Activated CD4-positive, alpha-beta T cell treated with anti-CD3 and anti-CD28 coated beads, Interleukin-2, amount 50 U/mL, for 48 hours (primary cell): ENCODE data around the gene PARD3B.

ENCODE experiments used
- DNase-seq, 2 experiments: peaks; one replicate each; pipeline ENCODE4 v3.0.0-alpha.2; 2020

PARD3B gene

DNA sequence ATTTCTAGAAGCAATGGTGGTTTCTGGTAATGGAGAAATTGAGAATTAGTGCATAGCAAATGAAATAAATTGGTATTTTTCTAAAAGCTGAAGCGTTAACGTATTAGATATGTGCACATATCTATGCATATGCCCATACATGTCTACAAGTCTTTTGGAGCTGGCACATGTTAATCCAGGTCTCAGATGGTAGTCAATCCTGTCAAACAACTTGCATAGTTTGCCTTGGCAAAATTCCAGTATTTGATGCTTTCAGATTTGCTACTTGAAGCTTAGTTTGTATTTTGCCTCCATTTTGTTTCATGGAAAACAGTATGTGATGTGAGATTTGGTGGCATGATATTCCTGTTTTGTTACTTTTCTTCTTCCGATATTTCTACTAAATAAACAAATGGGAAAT lies 304.6 kb downstream of the PARD3B start:
- DNase-seq: no peak

DNA sequence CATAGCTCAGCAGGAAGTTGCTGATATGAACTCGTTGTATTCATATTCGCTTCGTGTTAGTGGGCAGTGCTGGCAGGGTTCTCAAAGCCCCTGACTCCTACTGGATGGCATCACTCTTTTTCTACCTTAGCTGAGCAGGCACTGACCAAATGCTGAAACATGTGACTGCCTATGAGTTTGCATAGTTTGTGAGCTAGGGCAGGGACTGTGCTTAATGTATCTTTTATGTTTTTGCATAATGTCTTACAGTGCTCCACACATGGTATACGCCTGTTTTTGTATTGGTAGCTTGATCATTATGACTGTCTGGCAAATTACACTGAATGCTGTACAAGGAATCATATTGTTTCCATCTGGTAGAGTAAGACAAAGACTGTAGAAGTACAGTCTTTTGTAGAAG lies 305.3 kb downstream of the PARD3B start:
- DNase-seq: no peak

DNA sequence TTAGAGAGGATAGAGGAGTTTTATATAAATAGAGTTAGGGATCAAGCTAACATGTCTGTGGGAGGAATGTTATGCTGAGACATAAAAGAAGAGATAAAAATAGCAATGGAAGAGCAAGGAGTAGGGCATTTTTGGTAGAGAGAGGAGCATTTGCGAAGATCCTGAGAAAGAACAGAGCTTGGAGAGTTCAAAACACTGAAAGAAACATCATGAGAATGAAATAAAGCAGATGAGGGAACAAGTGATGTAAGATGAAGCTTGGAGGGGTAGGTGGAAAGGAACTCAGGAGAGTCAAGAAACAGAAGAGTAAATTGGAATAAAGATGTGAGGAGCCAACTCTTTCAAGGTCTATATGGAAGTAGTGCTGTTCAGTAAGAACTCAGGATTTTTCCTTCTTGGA lies 308.6 kb downstream of the PARD3B start:
- DNase-seq: no peak

DNA sequence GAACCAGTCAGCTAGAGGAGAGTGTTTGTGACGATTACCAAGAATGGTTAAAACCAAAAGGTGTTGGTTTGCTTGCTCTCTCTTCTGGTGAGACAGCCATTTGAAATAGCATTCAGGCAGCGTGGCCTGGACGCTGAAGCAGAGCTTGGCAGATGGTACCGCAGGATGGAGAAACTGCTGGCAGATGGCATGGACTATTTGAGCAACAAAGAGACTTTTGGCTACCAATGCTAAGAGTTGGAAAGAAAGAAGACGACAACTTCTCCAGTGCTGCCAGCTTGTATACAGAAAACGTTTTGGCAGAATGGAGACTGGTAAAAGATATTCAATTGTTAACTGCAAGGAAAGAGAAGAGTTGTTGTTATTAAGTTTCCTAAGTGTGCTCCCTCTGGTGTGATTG lies 315.0 kb downstream of the PARD3B start:
- DNase-seq: no peak

DNA sequence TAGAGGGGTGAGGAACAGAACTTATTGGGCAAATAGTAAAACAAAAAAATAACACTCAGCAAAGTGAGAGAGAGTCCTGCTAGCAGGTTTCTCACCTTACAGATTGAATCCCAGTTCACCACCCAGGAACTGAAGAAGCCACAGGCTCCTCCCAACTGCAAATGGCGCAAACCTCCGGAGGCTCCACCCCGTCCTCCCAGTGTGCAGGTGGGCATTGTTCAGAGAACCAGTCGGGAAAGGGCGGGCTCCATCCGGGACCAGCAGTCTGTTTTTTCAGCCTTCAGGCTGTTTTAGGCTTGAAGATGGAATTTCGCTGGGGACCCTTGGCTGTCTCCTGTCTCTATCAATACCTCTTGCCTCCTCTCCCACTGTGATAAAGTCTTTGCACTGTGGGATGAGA lies 317.5 kb downstream of the PARD3B start:
- DNase-seq: no peak

DNA sequence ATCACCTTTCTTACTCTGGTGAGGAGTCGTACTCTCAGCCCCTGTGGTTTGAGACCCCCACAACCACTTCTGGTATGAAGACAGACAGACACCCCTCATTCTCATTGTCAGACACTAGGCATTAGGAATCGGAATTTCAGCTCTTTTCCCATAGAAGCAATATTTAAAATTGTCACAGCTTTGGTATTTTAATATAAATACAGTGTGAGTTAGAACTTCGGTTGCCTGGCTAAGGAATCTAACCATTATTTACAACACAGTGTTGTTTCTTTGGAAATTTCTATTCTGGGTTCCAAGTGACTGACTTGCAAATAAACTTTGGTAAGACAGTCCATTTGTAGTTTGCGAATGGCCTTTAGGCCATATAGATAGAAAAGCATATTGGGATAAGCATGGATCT lies 318.1 kb downstream of the PARD3B start:
- DNase-seq: no peak

DNA sequence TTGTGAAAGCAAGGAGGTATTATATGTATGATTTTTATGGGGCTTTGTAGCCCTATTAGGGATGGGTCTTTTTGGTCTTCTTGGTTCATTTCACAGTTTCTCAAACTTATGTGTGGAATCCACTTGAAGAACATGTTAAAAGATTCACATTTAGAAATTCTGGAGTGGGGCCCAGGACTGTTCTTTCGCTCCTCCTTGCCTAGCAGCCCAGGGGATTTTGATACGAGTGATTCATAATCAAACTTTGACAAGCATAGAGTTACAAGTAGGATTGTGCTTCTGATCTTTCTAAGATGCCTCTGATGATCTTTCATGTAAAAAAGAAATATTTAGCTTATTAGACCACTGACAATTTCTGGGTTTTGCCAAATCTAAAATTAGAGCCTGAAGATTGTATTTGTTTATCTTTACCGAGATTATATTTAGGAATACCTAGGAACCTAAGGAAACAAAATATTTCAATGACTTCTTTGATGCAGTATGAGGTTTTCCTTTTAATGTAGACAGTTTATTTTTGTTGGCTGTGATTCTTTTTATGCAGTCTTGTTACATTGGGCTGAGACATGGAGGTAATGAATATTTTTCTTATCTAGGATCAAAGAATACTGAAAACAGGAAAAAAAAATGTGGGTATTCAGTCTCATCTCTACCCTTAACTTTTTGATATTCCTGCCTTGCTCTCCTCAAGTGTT lies 324.0 kb downstream of the PARD3B start:
- DNase-seq: no peak

DNA sequence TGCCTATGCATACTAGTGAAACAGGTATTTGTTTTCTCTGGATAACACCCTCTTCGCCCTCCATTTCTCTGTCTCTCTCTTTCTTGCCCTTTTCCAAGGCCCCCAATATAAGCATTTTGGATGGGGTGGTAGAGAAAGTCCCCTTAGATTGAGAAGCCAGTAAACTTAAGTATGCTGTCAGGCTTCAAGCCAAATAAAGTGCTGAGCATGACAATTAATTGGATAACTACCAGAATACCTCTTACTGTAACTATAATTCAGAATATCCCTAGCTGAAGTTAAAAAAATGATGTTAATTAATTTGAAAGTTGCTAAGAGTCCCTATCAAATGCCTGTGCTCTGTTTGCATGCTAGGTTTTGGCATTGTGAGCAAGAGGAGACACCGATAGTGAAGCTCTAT lies 324.8 kb downstream of the PARD3B start:
- DNase-seq: no peak

DNA sequence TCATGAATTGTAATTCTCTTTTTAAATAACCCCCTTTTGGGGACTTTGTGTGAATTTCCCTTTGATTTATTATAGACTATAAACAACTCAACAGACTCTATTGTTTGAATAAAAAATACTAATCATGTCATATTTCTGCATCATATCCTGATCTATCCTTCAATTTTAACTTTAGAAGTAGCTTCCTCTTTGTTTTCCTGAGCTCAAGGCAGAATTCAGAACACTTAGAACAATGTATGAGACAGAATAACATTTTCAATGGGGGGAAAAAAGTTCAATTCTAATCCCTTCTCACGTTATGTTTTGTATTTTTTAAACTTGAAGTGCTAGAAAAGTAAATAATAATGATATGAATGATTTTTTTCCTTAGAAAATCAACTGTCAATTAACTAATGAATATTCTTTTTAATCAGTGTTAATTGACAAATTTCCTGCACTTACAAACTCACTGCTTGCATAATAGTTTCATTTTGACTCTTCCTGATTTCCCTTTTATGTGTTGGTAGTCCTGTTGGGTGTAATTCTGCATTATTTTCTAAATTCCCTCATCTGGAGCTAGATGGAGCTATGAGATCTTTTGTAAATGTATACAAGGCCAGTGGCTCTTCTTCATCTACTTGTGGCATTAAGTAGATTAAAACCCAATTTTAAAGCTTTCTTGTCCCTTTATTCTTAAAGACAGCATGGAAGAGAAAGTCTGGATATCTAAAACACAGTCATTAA lies 326.1 kb downstream of the PARD3B start:
- no peak for DNase-seq

DNA sequence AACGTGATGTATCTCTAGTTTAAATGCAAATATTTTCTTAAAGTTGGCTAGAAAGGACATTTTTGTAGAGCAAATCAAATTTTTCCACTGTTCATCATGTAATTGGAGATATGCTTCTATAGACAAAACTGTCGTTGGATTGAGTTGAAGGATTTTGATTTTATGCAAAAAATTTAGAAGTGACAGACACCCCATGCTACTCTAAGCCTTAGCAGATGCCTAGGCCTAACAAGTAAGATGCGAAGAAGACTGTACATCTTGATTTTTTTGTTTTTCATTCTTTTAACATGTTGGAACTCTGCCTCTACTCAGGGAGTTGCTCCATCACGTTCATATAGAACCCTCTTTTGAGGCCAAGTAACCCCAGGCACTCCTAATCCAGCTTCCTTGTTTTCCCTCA lies 331.0 kb downstream of the PARD3B start:
- no peak for DNase-seq

DNA sequence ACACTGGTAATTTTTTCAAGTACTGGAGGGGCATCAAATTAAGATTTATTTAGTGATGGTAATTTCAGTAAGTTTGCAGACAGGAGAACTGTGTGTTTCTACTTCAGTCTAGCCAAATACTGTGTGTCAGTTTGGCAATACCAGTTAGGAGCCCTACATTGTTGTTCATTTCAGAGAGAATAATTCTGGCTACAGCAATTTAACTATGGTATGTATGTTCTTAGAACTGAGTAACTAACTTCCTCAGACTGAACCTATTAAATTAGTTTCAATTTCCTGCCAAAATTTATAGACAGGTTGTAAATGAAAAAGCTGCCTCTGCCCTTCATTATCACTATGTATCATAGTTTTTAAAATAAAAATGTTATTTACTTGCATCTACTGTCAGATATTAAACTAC lies 332.4 kb downstream of the PARD3B start:
- no peak for DNase-seq

DNA sequence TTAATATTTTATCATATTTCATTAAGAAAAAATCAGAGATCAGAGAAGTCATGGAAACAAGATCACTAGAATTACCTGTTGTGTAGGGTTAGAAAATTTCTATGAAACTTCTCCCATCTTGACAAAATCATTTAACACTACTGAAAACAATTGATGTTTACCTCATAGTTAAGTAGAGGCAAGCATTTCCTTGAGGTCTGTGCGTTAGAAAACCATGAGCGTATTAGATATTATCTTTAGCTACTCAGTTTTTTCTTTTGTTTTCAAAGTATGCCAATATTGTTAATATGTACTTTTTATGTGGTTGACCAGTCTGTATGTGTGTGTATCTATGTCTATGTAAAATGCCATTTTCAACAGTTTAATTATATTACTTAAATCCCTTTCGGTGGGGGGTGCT lies 335.7 kb downstream of the PARD3B start:
- DNase-seq: no peak

DNA sequence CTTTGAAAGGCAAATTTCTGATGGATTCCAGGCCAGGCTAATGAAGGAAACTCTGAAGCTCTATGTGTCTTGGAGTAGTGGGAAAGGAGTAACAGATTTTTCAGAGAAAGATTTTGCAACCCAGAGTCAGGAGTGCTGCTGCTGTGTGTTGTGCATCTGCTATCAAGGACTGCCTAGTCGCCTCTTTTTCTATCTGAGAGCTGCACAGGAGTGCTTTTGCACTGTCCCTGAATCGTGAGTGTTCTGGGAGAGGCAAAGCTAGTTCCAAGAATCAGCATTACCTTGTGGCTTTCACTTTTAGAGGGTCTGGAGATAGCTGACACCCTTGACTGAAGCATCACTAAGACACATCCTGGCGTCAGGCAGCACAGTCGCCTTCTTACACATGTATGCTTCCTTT lies 336.4 kb downstream of the PARD3B start:
- no peak for DNase-seq

DNA sequence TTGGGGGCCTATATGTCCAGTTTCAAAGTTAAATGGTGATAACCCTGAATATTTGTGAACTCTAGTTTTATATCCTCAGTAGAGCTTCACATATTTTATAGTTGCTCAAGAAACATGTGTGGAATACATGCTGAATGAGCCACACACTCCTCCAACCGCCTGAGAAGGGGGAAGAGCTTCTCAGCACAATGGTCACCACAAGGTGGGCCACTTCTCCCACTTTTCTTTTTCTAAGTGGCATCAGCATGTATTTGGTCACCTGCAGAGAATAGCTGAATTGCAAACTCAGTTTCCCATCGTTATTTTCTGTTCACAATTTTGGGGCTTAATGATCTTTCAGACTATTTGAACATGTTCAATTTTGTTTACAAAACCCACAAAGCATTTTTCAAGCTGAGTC lies 340.5 kb downstream of the PARD3B start:
- no peak for DNase-seq

DNA sequence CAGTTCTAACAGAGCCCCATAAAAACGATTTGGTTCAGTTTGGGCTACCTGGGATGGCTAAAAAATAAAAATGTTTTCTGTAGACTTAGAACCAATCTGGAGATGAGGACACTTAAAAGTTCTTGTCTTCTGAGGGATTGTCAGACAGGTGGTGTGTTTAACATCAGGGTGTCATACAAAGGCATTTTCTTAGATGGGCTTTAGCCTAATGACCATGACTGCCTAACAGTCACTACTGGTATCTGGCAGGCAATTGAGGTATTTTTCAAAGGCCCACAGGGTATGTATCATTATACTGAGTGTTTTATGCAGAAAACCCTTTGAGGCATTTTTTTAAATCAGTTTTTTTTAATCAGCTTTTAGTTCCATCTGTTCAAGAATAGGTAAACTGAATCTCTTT lies 341.4 kb downstream of the PARD3B start:
- DNase-seq: no peak

DNA sequence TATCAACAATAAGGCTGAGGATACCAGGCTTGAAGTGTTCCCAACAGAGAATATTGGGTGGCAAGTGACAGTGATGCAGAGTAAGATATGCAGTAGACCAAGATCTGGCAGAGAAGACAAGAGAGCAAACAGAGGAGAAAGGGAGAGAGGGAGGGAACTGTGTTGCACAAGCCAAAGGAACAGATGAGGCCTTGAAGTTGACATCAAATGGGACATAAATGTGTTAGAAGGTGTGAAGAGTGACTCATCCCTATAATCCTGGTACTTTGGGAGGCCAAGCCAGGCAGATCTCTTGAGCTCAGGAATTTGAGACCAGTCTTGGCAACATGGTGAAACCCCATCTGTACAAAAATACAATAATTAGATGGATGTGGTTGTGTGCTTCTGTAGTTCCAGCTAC lies 342.9 kb downstream of the PARD3B start:
- DNase-seq: no peak

DNA sequence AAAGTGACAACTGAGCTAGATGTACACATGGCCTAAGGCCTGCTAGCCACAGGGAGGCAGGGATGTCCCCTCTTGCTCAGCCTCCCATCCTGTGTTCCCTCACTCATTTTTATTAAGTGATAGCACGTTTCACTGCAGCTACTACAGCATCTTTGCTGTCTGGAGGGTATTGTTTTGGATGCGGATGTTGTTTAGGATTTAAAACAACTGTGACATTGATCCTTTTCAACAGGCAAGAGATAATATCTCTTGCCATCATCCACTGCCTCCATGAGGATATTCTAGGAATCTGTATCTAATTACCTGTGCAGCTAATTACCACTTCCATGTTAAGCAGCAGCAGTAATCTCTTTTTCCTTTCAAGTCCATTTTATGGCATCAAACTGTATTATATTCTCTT lies 345.4 kb downstream of the PARD3B start:
- no peak for DNase-seq

DNA sequence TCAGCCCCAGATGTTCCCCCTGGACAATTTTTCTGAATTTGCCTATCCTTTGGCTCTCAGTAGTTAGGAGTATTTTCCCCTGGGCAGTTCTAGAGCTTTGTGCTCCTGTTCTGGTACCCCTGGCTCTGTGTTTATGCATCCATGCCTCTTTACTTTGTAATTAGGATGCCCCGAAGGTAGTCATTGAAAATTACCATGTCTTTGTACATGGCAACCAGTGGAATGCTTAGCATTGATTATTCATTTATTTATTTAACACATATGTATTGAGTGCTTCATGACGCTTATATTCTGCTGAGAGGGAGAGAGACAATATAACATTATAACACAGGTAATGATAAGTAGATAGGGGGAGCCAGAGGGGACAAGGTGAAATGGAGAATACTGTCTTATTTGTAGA lies 346.5 kb downstream of the PARD3B start:
- DNase-seq: no peak

DNA sequence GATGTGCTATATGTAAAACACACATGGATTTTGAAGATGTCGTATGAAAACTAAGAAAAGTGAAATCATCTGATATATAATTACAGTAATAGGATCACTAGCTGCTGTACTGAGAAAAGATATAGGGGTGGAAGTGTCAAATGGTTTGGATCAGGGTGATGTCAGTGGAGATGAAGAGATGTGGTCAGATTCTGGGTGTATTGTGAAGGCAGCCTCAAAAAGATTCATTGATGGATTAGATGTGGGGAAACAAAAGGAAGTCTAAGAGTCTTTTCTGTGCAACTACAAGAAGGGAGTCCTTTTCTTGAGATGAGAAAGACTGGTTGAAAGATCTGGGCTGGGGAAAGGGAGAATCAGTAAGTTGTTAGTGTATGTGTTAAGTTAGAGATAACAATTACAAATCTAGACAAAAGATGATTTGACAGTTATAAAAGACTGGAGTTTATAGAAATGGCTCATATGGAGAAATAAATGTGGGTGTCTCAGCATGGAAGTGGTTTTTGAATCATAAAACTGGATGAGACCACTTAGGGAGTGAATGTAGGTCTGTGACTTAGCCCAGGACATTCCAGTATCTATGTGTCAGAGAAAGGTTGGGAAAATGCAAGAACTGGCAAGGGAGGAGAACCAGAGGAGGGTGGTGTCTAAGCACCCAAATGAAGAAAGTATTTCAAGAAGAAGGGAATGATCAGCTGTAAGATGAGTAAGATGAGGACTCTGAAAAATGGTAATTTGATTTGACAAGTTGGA lies 347.4 kb downstream of the PARD3B start:
- no peak for DNase-seq

DNA sequence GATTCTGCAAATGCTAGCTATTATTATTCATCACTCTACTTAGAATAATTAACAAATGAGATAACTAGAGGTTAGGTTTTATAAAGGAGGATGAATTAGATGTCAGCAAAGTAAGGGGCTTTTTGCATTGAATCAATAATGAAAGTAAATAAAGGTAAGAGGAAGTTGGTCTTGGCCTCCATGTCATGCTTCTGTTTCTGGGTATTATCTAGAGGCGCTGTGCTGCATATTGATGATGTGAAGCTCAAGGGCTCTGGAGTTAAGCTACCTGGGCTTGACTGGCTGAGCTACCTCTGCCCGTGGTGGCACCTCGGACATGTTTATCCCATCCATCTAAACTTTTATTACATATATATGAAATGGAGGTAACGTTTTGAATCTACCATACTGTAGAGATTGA lies 350.9 kb downstream of the PARD3B start:
- DNase-seq: no peak

DNA sequence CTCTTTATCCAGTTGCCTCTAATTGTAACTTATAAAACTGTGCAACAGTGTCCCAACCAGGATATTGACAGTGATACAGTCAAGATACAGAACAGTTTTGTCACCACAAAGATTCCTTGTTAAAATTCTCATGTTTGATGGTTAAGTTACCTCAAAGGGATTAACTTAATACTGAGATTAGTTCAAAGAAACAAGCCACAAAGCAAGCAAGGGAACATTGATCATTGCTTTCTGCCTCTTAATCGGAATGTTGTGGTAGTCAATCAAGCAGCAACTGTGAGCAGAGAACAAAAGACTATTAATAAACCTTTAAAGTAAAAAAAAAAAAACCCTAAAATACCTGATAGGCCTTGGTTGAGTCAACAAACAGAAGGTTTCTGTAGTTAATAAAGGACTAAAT lies 352.3 kb downstream of the PARD3B start:
- no peak for DNase-seq

DNA sequence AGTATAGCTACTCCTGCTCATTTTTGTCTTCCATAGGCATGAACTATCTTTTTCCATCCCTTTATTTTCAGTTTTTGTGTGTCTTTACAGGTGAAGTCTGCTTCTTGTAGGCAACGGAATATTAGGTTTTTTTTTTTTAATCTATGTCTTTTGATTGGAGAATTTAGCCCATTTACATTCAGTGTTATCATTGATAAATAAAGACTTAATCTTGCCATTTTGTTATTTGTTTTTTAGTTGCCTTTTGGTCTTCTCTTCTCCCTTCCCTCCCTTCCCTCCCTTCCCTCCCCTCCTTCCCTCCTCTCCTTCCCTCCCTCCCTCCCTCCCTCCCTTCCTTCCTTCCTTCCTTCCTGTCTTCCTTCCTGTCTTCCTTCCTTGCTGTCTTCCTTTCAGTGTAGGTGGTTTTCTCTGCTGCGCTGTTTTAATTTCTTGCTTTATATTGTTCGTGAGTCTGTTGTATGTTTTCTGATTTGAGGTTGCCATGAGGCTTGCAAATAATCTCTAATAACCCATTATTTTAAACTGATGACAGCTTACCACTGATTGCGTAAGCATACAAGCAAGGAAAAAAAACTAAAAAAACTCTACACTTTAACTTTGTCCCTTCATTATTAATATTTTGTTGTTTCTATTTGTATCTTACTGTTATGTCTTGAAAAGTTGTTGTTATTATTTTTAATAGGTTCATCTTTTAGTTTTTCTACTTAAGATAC lies 353.8 kb downstream of the PARD3B start:
- no peak for DNase-seq

DNA sequence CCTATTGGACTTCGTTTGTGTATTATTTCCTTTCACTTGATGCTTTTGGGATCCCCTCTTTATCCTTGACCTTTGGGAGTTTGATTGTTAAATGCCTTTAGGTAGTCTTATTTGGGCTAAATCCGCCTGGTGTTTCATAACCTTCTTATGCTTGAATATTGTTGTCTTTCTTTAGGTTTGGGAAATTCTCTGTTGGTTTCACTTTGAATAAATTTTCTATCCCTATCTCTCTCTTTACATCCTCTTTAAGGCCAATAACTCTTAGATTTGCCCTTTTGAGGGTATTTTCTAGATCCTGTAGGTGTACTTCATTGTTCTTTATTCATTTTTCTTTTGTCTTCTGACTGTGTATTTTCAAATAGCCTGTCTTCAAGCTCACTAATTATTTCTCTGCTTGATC lies 354.7 kb downstream of the PARD3B start:
- DNase-seq: no peak

DNA sequence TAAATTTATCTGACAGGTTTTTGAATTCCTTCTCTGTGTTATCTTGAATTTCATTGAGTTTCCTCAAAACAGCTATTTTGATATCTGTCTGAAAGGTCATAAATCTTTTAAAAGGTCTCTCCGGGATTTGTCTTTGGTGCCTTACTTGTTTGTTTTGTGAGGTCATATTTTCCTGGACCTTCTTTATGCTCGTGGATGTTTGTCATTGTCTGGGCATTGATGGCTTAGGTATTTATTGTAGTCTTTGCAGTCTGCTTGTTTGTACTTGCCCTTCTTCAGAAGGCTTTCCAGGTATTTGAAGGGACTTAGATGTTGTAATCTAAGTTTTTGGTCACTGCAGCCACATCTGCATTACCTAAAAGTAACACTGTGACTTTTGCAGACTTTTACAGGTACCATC lies 355.2 kb downstream of the PARD3B start:
- no peak for DNase-seq
